ENCODE measurements around the gene CCL25.

CCL25 gene

GRCh38 chr19:8109890-8110662 lies 57.5 kb downstream of the CCL25 start:
- no peak for TF ChIP-seq CTCF (IDR thresholded peaks at IDR 0.05; ENCODE audit: control insufficient read depth, insufficient read depth, low read depth, low read length, missing control alignments)
- DNase-seq (ENCODE audit: low read depth) = no peak
- no peak overlapping the region for H3K4me3 ChIP-seq (ENCODE audit: control insufficient read depth, low read depth, low read length)

- no peak for DNase-seq (ENCODE audit: low read depth)
- H3K4me3 ChIP-seq (ENCODE audit: control insufficient read depth, low read depth, low read length) = no peak overlapping the region
- no peak for TF ChIP-seq CTCF (IDR thresholded peaks at IDR 0.05; ENCODE audit: control insufficient read depth, insufficient read depth, low read depth, low read length, missing control alignments)
Observed at GRCh38 chr19:8110931-8111330, 58.4 kb downstream of the CCL25 start.

- TF ChIP-seq CTCF (IDR thresholded peaks at IDR 0.05; ENCODE audit: control insufficient read depth, insufficient read depth, low read depth, low read length, missing control alignments) = no peak
- no peak overlapping the region for H3K4me3 ChIP-seq (ENCODE audit: control insufficient read depth, low read depth, low read length)
- no peak for DNase-seq (ENCODE audit: low read depth)
Observed at GRCh38 chr19:8111376-8111775, 58.8 kb downstream of the CCL25 start.

Data from AG09309 (cell line).